ENCODE measurements around the gene PLA2G2C. TPM values are rescaled to one million over a fixed set of nuclear protein-coding genes. Genes with fewer than 3 reads are reported as not detected.
A peak's percentile ranks its signal among the peaks of the same experiment; 100 is the strongest.

Gene PLA2G2C
- total and polyA plus RNA-seq, 2 of the 13 experiments (the other 11 are each of a cell fraction or from before 2014, with no cell fraction given): not detected

DNA sequence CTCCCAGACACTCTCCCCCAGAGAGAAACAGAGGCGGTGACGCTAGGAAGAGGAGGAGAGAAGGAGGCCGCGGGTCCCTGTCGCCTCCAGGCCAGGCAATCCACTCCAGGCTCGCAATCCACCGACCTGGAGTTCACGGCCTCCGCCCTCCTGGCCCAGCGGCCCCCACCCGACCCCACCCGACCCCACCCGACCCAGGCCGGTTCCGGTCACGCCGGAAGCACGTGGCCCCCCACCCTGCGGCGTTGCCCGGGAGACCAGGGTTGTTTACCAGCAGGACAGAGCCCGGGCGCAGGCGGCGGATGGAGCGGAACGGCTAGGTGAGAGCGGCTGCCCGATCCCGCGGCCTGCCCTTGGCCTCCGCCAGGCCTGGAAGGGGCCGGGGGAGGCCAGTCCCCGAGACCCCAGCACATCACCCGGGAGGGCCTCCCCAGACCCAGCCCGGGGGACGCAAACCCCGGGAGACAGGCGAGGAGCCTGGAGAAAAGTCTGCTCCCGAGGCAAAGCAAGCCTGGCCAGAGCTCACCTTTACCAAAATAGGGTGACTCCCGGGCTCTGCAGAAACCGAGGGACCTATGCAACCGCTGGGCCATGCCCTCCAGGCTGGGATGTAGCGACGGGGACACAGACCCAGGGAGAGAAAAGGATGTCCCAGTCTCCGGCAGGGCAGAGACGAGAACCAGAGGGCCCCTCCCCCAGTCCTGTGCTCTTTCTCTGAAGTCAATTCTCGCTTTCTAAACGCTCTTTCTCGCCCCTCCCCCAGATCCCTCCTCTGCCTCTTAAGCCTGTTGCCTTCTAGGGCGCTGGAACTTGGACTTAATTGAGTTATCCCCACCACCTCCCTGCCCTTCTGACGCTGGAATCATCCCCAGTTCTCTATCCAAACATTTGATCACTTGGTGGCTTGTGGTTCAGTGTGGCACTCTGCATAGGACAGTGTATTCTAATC, at the start of gene PLA2G2C, which contains the start of gene UBXN10 (continued):
- 0 out of 2 replicates have a peak, but pooled peaks have one; percentile 17 for TF ChIP-seq ETV5 (CRISPR knock-in tag; IDR thresholded peaks at IDR 0.05; ENCODE audit: borderline replicate concordance)
- TF ChIP-seq HNRNPLL (IDR thresholded peaks at IDR 0.05; ENCODE audit: low read depth, low read length, poor library complexity, severe bottlenecking): peak; percentile 52
- TF ChIP-seq GABPB1 (CRISPR knock-in tag; IDR thresholded peaks at IDR 0.05): peak; percentile 83
- TF ChIP-seq, protein P1, sequence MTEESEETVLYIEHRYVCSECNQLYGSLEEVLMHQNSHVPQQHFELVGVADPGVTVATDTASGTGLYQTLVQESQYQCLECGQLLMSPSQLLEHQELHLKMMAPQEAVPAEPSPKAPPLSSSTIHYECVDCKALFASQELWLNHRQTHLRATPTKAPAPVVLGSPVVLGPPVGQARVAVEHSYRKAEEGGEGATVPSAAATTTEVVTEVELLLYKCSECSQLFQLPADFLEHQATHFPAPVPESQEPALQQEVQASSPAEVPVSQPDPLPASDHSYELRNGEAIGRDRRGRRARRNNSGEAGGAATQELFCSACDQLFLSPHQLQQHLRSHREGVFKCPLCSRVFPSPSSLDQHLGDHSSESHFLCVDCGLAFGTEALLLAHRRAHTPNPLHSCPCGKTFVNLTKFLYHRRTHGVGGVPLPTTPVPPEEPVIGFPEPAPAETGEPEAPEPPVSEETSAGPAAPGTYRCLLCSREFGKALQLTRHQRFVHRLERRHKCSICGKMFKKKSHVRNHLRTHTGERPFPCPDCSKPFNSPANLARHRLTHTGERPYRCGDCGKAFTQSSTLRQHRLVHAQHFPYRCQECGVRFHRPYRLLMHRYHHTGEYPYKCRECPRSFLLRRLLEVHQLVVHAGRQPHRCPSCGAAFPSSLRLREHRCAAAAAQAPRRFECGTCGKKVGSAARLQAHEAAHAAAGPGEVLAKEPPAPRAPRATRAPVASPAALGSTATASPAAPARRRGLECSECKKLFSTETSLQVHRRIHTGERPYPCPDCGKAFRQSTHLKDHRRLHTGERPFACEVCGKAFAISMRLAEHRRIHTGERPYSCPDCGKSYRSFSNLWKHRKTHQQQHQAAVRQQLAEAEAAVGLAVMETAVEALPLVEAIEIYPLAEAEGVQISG (CRISPR knock-in tag; IDR thresholded peaks at IDR 0.05): 0 out of 2 replicates have a peak, but pooled peaks have one; percentile 9
- TF ChIP-seq KLF6 (CRISPR knock-in tag; IDR thresholded peaks at IDR 0.05): no peak
- peak; percentile 38; the same call in 1 of the 2 replicates for TF ChIP-seq RXRA (CRISPR knock-in tag; IDR thresholded peaks at IDR 0.05)
- TF ChIP-seq, protein P2, sequence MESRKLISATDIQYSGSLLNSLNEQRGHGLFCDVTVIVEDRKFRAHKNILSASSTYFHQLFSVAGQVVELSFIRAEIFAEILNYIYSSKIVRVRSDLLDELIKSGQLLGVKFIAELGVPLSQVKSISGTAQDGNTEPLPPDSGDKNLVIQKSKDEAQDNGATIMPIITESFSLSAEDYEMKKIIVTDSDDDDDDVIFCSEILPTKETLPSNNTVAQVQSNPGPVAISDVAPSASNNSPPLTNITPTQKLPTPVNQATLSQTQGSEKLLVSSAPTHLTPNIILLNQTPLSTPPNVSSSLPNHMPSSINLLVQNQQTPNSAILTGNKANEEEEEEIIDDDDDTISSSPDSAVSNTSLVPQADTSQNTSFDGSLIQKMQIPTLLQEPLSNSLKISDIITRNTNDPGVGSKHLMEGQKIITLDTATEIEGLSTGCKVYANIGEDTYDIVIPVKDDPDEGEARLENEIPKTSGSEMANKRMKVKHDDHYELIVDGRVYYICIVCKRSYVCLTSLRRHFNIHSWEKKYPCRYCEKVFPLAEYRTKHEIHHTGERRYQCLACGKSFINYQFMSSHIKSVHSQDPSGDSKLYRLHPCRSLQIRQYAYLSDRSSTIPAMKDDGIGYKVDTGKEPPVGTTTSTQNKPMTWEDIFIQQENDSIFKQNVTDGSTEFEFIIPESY (CRISPR knock-in tag; IDR thresholded peaks at IDR 0.05): 0 out of 2 replicates have a peak, but pooled peaks have one; percentile 47
- no peak for TF ChIP-seq ZNF839 (CRISPR knock-in tag; IDR thresholded peaks at IDR 0.05; ENCODE audit: borderline replicate concordance)
- TF ChIP-seq NR2F6 (IDR thresholded peaks at IDR 0.05): no peak
- TF ChIP-seq NR2F6 (CRISPR knock-in tag; IDR thresholded peaks at IDR 0.05): 0 out of 2 replicates have a peak, but pooled peaks have one; percentile 25
- no peak for TF ChIP-seq ZSCAN9 (CRISPR knock-in tag; IDR thresholded peaks at IDR 0.05; ENCODE audit: borderline replicate concordance)
- no peak for TF ChIP-seq HMGA1 (CRISPR knock-in tag; conservative IDR thresholded peaks at IDR 0.05)
- TF ChIP-seq, protein P3, sequence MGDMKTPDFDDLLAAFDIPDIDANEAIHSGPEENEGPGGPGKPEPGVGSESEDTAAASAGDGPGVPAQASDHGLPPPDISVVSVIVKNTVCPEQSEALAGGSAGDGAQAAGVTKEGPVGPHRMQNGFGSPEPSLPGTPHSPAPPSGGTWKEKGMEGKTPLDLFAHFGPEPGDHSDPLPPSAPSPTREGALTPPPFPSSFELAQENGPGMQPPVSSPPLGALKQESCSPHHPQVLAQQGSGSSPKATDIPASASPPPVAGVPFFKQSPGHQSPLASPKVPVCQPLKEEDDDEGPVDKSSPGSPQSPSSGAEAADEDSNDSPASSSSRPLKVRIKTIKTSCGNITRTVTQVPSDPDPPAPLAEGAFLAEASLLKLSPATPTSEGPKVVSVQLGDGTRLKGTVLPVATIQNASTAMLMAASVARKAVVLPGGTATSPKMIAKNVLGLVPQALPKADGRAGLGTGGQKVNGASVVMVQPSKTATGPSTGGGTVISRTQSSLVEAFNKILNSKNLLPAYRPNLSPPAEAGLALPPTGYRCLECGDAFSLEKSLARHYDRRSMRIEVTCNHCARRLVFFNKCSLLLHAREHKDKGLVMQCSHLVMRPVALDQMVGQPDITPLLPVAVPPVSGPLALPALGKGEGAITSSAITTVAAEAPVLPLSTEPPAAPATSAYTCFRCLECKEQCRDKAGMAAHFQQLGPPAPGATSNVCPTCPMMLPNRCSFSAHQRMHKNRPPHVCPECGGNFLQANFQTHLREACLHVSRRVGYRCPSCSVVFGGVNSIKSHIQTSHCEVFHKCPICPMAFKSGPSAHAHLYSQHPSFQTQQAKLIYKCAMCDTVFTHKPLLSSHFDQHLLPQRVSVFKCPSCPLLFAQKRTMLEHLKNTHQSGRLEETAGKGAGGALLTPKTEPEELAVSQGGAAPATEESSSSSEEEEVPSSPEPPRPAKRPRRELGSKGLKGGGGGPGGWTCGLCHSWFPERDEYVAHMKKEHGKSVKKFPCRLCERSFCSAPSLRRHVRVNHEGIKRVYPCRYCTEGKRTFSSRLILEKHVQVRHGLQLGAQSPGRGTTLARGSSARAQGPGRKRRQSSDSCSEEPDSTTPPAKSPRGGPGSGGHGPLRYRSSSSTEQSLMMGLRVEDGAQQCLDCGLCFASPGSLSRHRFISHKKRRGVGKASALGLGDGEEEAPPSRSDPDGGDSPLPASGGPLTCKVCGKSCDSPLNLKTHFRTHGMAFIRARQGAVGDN (CRISPR knock-in tag; IDR thresholded peaks at IDR 0.05): peak; percentile 29; the same call in 1 of the 2 replicates
- peak; percentile 72 for TF ChIP-seq SAP130 (CRISPR knock-in tag; IDR thresholded peaks at IDR 0.05; ENCODE audit: low read depth)
- TF ChIP-seq, protein P4, sequence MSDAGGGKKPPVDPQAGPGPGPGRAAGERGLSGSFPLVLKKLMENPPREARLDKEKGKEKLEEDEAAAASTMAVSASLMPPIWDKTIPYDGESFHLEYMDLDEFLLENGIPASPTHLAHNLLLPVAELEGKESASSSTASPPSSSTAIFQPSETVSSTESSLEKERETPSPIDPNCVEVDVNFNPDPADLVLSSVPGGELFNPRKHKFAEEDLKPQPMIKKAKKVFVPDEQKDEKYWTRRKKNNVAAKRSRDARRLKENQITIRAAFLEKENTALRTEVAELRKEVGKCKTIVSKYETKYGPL (CRISPR knock-in tag; IDR thresholded peaks at IDR 0.05): no peak
- no peak for TF ChIP-seq SUZ12 (IDR thresholded peaks at IDR 0.05; ENCODE audit: low read depth, low read length)
- TF ChIP-seq, protein P5, sequence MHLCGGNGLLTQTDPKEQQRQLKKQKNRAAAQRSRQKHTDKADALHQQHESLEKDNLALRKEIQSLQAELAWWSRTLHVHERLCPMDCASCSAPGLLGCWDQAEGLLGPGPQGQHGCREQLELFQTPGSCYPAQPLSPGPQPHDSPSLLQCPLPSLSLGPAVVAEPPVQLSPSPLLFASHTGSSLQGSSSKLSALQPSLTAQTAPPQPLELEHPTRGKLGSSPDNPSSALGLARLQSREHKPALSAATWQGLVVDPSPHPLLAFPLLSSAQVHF (CRISPR knock-in tag; IDR thresholded peaks at IDR 0.05): no peak
- no peak for TF ChIP-seq RCOR2 (CRISPR knock-in tag; IDR thresholded peaks at IDR 0.05)
- TF ChIP-seq RARA (CRISPR knock-in tag; IDR thresholded peaks at IDR 0.05): peak; percentile 46

All from HepG2 (cell line).